SU-DHL-6 (cell line): Measurements from ENCODE around the gene BRD4.
"Not testable (repeated sequence)": the region's sequence is repeated elsewhere in the genome, so short reads cannot be mapped to it uniquely, and the experiment has no call there.

ENCODE experiments used
- EZH2phosphoT487 ChIP-seq: fragments of 200-600 bp; sonication (generic), shearing (Covaris generic); conservative IDR thresholded peaks from 2 replicates; pipeline ENCODE4 v1.6.1; 2018; ENCODE audit warnings: mild to moderate bottlenecking, antibody characterized with exemption, low read length, moderate library complexity, mixed read lengths
- TF ChIP-seq, protein P1 (sequence below): fragments of 200-600 bp; sonication (generic); IDR thresholded peaks from one replicate; pipeline ENCODE4 v1.5.1; 2017; ENCODE audit warnings: antibody characterized with exemption, mild to moderate bottlenecking, low read length, moderate library complexity; ENCODE audit not compliant: insufficient read depth, poor library complexity, severe bottlenecking

DNA sequence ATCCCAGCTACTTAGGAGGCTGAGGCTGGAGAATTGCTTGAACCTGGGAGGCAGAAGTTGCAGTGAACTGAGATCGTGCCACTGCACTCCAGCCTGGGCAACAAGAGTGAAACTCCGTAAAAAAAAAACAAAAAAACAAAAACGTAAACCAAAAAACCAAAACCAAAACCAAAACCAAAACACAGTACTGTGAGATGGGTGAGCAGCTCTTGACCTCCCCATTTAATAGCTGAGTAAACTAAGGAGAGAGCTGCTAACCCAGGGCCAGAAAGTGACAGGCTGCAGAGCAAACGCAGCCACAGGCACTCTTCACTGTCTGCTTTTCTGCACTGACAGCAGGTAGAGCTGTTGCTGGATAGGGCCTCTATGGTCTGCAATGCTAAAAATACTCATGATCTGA, 27.7 kb upstream of the BRD4 start:
- TF ChIP-seq, protein P1, sequence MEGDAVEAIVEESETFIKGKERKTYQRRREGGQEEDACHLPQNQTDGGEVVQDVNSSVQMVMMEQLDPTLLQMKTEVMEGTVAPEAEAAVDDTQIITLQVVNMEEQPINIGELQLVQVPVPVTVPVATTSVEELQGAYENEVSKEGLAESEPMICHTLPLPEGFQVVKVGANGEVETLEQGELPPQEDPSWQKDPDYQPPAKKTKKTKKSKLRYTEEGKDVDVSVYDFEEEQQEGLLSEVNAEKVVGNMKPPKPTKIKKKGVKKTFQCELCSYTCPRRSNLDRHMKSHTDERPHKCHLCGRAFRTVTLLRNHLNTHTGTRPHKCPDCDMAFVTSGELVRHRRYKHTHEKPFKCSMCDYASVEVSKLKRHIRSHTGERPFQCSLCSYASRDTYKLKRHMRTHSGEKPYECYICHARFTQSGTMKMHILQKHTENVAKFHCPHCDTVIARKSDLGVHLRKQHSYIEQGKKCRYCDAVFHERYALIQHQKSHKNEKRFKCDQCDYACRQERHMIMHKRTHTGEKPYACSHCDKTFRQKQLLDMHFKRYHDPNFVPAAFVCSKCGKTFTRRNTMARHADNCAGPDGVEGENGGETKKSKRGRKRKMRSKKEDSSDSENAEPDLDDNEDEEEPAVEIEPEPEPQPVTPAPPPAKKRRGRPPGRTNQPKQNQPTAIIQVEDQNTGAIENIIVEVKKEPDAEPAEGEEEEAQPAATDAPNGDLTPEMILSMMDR, result not testable (repeated sequence)
- TF ChIP-seq EZH2phosphoT487, result not testable (repeated sequence)
